Measurements from ENCODE around the gene RELN.
A peak's percentile ranks its signal among the peaks of the same experiment; 100 is the strongest.
"Not testable (repeated sequence)": the region's sequence is repeated elsewhere in the genome, so short reads cannot be mapped to it uniquely, and the experiment has no call there.

Gene RELN

DNA sequence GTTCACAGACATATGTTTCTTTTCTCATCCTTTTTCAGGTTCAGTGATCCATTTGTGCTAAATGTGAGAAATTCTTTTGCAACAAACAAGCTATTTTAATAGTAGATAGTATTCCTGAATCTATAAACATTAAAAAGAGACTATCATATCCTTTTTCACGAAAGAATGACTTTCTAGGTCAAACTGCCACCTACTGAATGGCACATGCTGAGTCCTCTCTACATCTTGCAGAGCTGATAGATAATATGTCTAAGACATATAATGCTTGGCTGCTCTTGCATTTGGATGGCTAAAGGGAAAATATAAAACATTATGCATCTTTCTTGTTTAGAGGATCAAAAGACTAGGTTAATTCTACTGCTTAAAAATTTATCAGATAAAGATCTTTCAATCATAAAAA, 429.3 kb downstream of the RELN start:
- DNase-seq (ENCODE audit: low spot score) = no peak

DNA sequence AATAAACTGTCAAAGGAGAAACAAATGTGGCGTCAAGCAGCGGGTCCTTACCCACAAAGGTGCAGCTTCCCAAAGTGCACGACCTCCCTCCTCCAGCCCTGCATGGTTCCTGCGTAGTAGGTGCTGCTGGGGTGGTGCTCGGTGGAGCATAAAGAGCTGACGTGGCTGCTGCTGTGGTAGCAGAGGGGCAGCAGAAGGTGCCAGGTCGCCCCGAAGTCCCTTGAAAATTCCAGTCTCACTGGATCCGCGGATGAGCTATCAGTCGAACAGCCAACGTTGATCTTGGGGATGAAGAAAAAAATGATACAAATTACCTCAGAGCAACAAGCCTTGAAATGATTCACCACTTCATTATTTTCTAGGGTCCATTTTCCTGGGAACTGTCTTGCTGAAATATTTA, 438.4 kb downstream of the RELN start:
- DNase-seq (ENCODE audit: low spot score) = no peak

- no peak for DNase-seq (ENCODE audit: low spot score)
Measured at GRCh38 chr7:103549786-103550185, 439.7 kb downstream of the RELN start.

DNA sequence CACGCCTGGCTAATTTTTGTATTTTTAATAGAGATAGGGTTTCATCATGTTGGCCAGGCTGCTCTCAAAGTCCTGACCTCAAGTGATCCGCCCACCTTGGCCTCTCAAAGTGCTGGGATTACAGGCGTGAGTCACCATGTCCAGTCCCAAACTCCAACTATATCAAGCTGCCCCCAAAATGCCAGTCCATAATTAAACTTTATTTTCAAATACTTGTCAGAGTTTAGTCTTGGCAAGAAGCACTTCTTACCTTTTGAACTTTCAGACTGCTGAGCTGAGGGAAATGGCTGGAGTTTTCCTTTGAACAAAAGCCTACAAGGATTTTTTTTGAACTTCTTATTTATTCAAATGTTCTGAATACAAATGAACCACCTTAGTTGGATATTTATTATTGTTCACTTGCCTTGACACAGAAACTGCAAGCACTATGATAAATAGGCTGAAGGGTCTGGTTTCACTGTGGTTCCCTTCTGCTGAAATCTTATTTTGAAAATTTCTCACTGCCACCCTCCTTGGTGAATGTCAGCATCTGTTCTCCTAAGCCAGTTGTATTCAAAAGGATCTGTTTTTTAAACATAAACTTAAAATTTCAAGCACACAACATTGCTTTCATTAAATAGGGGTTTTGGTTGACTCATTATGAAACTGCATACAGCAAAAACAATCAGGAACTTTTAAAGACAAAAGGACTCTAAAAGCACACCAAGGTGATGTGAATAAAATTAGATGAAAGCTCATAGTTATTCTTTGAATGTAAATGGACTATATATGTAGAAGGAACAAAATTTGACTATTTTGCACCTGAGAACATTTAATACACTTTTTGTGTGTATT, 441.8 kb downstream of the RELN start:
- no peak for DNase-seq (ENCODE audit: low spot score)

DNA sequence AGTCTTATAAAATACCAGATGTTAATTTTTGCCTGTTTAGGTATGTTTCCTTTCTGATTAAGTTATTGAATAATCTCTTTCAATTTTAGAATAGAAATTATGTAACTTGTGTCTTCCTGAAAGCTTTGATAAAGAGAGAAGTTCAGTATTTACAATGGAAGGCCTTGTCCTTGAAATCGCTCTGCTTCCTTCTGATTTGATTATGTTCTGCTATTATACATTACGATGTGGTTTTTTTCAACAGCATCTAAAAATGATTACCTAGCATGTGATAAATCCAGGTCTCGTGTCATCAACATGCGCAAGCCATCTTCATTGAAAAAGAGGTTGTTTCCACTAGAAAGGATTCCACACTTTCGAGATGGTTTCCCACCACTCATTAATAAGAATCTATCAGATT, 447.0 kb downstream of the RELN start:
- DNase-seq (ENCODE audit: low spot score) = no peak

DNA sequence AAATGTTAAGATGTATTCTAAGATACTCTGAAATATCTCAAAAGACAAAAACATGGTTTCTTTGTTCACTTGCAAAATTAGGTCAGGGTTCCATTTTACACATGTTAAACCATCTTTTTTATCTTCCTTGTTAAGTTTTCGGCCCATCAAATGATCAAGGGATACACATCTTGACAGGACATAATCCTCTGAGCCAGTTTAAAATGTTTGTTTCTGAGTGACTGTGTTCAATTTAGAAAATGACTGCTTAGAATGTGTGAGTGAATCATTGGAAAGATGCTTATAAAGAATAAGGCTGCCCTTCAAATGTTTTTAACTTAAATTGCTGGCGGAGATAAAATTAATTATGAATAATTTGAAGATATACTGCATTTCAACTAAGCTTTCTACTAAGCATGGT, 447.5 kb downstream of the RELN start:
- DNase-seq (ENCODE audit: low spot score) = no peak

DNA sequence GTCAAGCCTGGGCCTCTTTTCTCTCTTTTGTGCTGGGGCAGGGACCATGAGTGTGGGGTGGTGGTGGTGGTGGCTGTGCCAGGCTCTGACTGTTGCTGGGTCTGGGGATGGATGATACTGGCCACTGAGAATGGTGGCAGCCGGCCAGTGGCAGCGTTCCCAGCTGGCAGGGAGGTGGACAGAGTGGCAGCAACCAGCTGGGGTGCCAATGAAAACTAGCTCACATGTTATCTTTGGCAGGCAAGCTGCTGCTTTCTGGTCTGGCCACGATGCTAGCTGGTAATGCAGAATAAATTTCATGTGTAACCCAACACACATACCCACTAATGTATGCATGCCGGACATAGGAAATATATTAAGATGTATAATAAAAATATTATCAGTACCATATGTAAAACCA, 448.4 kb downstream of the RELN start:
- DNase-seq (ENCODE audit: low spot score) = peak; percentile 97

DNA sequence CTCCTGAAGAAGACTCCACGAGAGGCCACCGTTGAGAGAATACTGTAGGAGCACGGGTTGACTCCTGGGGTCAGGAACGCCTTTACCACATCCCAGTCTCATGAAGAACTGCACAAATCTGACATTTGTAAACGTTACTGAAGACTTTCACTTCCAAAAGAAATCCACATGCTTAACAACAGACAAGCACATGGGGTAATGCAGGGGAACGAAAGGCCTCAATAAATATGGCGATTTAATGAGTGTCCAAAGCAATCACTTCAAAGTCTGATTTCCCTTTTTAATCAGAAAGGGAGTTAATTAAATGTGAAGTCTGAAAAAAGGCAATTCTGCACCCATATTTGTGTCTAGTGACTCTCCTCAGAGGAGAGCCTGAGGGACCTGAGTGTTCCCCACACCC, 449.1 kb downstream of the RELN start:
- no peak for DNase-seq (ENCODE audit: low spot score)

DNA sequence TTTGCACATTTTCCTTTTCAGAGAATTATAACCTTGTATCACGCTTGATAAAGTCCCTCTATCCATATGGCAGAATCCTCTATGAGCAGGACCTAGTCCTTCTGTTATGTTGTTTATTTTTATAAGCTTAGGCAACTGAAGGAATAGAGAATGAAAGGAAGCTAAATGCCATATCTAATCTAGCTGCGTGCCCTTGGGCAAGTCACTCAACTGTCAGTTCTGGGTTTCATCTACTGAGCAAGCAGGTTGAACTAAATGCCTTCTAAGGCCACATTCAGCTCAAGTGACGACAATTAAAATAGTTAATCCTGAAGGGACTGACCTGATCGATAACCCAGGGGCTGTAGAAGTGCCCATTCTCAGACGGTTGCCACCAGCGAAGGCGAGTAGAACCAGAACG, 449.6 kb downstream of the RELN start:
- no peak for DNase-seq (ENCODE audit: low spot score)

- DNase-seq (ENCODE audit: low spot score) = peak; percentile 81
Measured at GRCh38 chr7:103538964-103539709, 450.3 kb downstream of the RELN start.

GRCh38 chr7:103533761-103534160, 455.7 kb downstream of the RELN start:
- DNase-seq (ENCODE audit: low spot score) = no peak

GRCh38 chr7:103532955-103533354, 456.5 kb downstream of the RELN start:
- DNase-seq (ENCODE audit: low spot score) = peak; percentile 81

DNA sequence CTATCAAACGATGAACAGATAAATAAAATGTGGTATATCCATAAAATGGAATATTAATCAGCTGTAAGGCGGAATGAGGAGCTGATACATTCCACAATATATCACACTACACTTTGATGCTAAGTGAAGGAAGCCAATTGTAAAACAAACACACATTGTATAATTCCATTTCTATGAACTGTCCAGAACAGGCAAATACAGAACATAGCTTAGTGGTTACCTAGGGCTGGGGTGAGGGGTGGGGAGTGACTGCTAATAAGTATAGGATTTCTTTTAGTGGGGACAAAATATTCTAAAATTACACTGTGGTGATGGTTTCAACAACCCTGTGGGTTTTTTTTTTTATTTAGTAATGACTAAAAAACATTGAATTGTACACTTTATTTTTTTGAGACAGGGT, 461.3 kb downstream of the RELN start:
- DNase-seq (ENCODE audit: low spot score) = no peak

DNA sequence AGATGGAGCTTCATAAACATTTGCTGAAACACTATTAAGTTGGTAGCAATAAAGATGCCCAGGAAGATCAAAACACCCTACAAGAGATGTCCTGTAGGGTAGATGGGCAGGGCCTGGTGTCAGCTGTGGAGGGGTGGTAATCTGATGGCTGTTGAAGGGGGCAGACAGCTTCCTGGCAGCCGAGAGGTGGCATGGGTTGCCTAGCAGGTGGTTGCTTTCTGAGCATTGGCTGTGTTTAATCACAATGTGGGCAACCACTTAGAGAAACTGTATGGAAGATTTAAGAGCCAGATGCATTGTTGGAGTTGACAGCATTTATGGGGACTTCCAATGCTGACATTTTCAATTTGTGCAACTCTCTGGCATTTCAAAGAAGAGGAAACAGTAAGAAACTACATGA, 463.5 kb downstream of the RELN start:
- no peak for DNase-seq (ENCODE audit: low spot score)

DNA sequence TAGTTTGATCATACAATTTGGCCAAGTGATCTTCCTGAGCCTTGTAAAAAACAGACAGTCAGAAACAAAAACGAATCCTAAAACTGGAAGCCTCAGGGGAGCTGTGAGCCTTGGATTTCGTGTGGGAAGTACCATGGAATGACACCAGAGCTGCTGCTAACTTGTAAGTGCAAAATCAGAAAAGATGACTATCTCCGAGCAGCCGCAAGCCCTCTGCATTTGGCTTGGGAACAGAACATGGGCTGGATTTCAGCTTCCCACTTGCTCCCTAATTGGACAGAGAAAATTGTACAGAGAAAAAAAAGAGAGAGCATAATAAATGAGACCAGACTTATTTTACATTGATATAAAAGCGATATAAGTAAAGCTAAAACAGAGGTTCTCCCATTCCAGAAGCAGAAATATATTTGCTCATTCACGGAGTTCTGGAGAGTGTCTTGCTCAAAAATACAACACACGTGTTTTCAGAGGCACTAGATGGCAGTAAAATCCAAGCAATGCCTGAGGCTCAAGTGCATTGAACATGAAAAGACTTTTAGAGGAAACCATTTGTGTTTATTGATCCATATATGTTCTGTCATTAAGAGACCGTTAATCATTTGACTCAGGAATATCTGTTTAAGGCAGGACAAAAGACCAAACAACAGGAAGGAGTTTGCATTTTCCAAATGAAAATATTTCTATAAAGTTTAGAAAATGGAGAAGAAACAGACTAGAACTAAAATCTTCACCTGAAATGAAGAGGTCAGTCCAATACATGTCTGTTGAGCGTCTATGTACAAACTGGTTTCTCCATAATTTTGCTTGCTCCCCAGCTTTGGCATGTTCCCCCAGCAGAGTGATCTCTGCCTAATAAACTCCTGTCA, 465.2 kb downstream of the RELN start:
- DNase-seq (ENCODE audit: low spot score) = peak; percentile 91

DNA sequence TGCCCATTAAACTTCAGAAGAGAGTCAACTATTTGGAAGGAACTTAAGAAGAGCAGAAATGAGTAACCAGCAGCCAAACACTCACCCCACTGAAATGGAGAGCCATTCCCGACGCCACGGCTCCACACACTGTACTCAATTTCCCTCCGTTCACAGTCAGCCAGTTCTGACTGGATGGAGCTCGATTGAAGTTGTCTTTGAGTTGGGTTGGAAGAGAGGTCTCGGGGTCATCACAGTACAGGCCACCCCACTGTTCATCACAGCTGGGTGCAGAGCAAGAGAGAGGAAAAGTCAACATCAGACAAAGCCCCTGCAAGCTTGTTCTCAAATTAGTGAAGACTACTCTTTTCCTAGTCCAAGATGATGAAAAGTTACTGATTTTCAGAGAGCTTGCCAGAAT, 467.5 kb downstream of the RELN start:
- no peak for DNase-seq (ENCODE audit: low spot score)

- no peak for DNase-seq (ENCODE audit: low spot score)
Measured at GRCh38 chr7:103504505-103505135, 484.8 kb downstream of the RELN start.

DNA sequence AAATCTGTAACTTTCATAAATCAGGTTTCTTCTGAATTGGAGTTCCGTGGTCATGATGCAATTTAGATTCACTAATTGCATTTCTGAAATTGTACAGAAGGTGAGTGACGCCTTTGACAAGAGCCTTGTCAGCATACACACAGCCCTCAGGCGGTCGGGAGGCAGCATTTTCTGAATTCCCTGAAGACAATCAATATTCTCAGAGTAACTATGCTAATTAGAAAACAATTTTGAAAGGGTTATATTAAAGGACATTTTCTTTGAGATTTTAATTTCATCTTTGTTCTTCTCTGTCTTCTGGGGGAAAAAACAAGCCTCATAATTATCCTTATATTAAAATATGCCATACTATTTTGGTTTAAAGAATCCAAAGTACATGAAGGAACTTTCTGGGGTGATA, 488.3 kb downstream of the RELN start:
- DNase-seq (ENCODE audit: low spot score) = no peak

GRCh38 chr7:103499976-103500375, 489.5 kb downstream of the RELN start:
- DNase-seq (ENCODE audit: low spot score) = no peak

GRCh38 chr7:103487419-103487818, 502.0 kb downstream of the RELN start:
- no peak for DNase-seq (ENCODE audit: low spot score)

DNA sequence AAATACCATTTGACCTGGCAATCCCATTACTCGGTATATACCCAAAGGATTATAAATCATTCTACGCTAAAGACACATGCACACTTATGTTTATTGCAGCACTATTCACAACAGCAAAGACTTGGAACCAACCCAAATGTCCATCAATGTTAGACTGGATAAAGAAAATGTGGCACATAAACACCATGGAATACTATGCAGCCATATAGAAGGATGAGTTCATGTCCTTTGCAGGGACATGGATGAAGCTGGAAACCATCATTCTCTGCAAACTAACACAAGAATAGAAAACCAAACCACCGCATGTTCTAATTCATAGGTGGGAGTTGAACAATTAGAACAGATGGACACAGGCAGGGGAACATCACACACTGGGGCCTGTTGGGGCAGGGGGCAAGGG, 502.6 kb downstream of the RELN start:
- not testable (repeated sequence) for DNase-seq (ENCODE audit: low spot score)

GRCh38 chr7:103480771-103481170, 508.7 kb downstream of the RELN start:
- no peak for DNase-seq (ENCODE audit: low spot score)

Measured in Ammon's horn (tissue), 1 donor.